Measurements from ENCODE around the gene DGKZ. TPM values are rescaled to one million over a fixed set of nuclear protein-coding genes. Genes with fewer than 3 reads are reported as not detected.

DGKZ gene
- polyA plus RNA-seq, 3 donors, result 33.4 to 50.0 (median 46.5) TPM

DNA sequence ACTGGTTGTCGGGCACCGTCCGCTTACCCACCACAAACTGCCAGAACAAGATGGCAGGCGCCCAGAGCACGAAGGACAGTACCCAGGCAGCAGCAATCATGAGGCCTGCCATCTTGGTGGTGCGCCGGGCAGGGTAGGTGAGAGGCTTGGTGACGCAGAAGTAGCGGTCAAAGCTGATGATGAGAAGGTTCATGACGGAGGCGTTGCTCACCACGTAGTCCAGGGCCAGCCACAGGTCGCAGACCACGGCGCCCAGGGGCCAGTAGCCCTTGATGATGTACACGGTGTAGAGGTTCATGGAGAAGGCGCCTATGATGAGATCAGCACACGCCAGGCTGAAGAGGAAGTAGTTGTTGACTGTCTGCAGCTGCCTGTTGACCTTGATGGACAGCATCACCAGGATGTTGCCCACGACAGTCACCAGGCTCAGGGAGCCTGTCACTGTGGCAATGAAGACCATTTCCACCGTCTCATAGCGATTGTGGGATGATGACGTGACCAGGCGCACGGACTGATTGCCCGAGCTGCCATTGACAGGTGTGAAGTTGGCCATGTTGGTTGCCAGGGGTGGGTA, 38.8 kb downstream of the DGKZ start:
- WGBS, 3 donors, result 95% methylated on average over 25 of the region's 25 CpGs
- H3K27ac ChIP-seq (ENCODE audit: low read depth, low read length), result no peak overlapping the region

- no peak overlapping the region for H3K27ac ChIP-seq (ENCODE audit: low read depth, low read length)
- WGBS, 3 donors, result 87 to 95% (median 95%) methylated on average over 4 of the region's 4 CpGs
Observed at GRCh38 chr11:46386674-46387073, 39.4 kb downstream of the DGKZ start.

- H3K27ac ChIP-seq (ENCODE audit: low read depth, low read length), result no peak overlapping the region
- WGBS, 3 donors, result 72 to 80% (median 79%) methylated on average over 5 of the region's 5 CpGs
Observed at GRCh38 chr11:46387456-46387855, 40.2 kb downstream of the DGKZ start.

DNA sequence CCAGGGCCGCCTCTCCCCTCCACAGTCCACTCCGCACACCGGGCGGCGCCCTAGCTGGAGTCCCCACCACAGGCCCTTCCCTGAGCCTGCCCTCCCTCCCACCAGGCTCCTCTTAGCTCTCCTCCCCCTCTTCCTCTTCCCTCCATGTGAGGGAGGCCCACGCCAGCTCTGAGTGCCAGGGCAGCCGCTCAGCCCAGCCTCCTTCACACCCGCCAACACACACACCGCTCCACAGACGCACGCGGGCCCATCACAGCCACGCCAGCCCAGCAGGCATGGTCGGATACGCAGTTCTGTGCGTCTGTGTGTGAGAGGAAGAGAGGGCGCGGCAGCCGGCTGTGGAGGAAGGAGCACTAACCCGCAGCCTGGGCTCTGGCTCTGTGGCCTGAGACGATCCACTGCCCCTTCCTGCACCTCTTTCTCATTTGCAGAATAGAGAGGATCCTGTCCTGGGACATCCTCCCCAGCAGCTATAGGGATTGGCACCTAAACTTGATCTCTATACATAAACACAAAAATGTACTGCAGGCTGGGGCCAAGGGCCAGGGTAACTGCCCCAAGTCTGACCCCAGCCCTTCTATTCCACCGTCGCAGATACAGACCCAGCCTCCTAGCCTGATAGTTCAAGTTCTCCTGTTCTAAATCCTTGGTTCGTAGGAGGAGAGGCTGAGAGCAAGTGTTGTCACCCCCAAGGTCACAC, 40.8 kb downstream of the DGKZ start:
- H3K27ac ChIP-seq (ENCODE audit: low read depth, low read length), result no peak overlapping the region
- WGBS, 3 donors, result 12 to 26% (median 18%) methylated on average over 19 to 24 of the region's 24 CpGs

DNA sequence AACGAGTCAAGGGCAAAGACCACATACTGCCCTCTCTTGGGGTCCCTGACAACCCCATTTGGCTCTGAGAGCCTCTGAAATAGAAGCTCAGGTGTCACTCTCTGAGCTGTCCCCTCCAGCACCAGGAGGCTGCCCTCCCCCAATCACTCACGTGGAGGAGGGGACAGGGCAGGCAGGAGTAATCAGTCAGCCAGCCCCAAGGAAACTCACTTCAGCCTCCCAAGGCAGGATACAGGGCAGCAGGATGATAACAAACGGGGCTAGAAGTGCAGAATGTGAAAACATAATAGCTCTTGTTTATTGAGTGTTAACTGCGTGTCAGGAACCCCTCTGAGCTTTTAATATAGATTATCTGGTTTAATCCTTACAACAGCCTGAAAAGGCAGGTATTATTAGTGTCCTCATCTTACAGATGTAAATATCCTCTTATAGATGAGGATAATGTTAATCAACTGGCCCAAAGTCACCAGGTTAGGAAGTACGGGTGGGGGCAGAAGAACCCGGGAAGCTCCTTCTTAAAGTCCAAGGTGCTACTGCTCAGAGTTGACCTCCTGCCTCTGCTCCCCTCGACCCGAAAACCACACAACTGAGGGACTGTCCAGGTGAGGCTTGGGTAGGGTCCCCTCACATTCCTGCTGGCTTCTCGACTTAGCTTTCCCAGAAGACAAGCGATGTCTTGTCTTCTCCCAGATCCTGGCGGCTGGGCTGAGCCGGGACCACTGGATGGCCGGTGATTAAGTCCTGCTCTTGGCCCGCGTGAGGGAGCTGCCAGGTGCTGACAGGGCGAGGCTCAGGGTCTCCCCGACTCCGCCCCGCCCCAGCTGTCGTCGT, 41.6 kb downstream of the DGKZ start:
- no peak overlapping the region for H3K27ac ChIP-seq (ENCODE audit: low read depth, low read length)
- 8 to 13% (median 12%) methylated on average over 19 to 21 of the region's 21 CpGs for WGBS, 3 donors

DNA sequence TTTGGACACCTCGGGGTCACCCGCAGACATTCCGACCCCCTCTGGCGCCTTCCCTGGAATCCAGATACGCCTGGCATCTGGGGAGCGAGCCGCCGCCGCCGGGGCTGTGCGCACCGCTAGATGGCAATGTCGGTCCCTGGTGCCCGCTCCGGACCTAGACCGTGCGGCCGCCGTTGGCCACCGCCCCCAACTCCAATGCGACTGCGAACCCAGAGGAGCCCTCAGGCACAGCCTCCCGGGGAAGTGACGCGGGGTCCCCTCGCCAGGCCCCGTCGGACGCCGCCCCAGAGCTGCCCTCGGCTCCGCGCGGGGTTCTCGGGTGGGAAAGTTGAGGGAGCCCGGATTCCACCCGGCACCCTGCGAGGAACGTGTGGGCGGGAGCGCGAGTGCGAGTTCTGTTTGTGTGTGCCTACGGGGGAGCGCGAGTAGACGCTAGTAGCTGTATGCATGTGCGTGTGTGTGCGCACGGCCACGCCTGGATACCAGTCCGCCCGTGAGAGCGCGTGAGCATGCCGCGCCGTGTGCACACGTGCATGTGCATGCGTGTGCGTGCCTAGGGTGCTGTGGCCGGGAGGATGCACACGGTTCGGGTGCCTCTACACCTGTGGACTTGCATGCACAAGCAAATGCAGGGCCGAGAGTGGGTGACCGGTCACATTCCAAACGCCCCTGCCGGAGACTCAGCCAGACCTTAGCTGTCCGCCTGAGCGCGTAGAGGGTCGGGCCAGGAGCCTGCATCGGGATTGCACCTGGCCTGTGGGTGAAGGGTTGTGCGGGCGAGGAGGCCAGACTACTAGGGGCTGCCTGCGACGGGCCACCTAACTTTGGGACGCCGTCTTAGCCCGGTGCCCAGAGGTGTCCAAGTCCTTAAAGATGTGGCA, 42.4 kb downstream of the DGKZ start:
- no peak overlapping the region for H3K27ac ChIP-seq (ENCODE audit: low read depth, low read length)
- 1 to 2% (median 2%) methylated on average over 68 to 80 of the region's 80 CpGs for WGBS, 3 donors

GRCh38 chr11:46390331-46391171, 43.3 kb downstream of the DGKZ start:
- WGBS, 3 donors, result 5% methylated on average over 47 to 49 of the region's 49 CpGs
- H3K27ac ChIP-seq (ENCODE audit: low read depth, low read length), result no peak overlapping the region

- no peak overlapping the region for H3K27ac ChIP-seq (ENCODE audit: low read depth, low read length)
- WGBS, 3 donors, result 0 to 2% (median 2%) methylated on average over 6 to 31 of the region's 31 CpGs
Observed at GRCh38 chr11:46391186-46391577, 43.9 kb downstream of the DGKZ start.

DNA sequence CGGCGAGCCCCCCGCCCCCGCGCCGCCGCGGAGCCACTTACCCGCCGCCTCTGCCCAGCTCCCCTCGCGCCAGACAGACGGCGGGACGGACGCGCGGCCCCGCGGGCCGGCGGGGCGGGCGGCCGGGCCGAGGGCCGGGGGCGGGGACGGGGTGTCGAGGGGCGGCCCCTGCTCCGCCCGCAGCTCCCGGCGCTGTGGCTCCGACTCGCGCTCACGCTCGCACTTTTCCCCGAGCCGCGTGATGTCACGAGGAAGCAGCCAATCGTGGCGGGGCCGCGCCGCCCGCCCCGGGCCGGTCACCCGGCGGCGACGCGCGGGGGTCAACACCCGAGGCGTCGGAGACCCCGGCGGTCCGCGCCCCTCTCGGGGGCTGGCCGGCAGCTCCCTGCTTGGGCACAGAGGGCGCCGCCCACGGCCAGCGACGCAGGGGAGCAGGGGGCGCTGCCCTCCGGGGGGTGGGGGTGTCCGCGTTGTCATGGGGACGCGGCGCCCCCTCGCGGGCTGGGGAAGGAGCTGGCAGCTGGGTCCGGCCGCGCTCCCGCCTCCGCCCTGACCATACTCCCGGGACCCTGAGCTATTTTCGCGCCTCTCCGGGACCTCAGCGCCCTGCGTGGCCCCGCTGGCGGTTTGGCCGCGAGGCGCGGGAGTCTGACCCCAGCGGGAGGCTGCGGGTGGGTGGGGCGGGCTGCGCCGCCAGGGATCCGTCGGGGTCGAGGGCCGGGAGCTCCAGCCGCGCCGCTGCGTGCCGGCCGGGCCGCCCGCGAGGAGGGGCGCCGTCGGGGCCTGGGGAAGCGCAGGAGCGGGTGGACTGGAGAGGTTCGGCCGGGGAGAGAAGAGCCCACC, 44.5 kb downstream of the DGKZ start, which contains the start of gene CHRM4:
TSS of gene CHRM4 (minus strand) at position 199 of the 843 bp plus-strand sequence. CDS start 5,219 bp downstream, outside the sequence.
- no peak within 1 kb of the TSS for H3K27ac ChIP-seq (ENCODE audit: low read depth, low read length)
- 1 to 2% (median 1%) methylated on average over 58 to 122 of the region's 123 CpGs for WGBS, 3 donors

GRCh38 chr11:46392421-46393230, 45.4 kb downstream of the DGKZ start:
- 2% methylated on average over 63 to 70 of the region's 71 CpGs for WGBS, 3 donors
- no peak overlapping the region for H3K27ac ChIP-seq (ENCODE audit: low read depth, low read length)

DNA sequence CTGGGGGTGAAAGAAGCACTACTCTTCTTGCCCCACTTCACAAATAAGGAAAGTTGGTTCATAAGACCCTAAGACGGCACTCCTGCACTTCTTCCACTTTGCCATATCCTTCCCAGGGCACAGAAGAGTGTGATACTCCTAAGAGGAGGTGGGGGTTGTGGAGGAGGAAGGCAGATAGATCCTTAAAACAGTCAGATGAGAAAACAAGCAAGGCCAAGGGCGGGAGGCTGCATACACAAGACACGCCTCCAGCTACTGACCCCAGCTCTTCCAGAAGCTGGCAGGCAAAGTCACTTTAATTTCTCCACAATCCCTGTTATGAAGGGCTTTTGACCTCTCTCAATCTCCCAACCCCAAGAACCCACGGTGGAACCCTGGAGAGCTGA, 46.0 kb downstream of the DGKZ start:
- 64 to 71% (median 66%) methylated on average over 4 of the region's 4 CpGs for WGBS, 3 donors
- H3K27ac ChIP-seq (ENCODE audit: low read depth, low read length), result no peak overlapping the region

DNA sequence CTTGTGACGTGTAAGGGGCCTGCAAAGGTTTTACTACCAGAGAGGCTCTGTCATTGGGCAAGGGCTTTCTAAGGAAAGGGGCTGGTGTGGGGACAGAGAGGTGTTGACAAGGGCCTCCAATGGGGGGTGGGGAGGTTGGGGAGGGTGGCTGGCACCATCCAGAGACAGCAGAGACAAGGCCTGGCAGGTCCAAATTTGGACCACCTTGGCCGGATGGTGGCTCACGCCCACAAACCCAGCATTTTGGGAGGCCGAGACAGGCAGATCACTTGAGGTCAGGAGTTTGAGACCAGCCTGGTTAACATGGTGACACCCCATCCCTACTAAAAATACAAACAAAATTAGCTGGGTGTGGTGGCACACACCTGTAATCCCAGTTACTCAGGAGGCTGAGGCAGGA, 46.5 kb downstream of the DGKZ start:
- 75 to 90% (median 86%) methylated on average over 4 of the region's 4 CpGs for WGBS, 3 donors
- no peak overlapping the region for H3K27ac ChIP-seq (ENCODE audit: low read depth, low read length)

DNA sequence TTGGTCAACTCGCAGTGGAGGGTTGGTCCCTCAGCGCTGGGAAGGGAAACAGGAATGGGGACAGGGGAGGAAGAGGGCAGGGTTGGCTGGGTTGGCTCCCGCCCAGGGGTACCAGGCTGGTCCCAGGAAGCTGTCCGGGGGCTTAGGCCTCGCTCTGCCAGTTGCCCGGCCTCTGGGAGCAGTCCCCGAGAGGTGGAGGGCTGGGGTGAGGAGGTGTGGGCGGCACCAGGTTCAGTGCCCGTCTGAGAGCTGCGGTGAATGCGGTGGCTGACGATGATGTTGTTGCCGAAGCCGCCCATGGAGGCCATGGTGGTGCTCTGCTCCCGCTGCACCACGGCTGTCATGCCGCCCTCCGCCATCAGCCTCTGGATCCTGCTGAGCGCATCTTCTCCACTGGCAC, 50.3 kb downstream of the DGKZ start:
- 97 to 98% (median 97%) methylated on average over 18 to 19 of the region's 19 CpGs for WGBS, 3 donors
- no peak overlapping the region for H3K27ac ChIP-seq (ENCODE audit: low read depth, low read length)

DNA sequence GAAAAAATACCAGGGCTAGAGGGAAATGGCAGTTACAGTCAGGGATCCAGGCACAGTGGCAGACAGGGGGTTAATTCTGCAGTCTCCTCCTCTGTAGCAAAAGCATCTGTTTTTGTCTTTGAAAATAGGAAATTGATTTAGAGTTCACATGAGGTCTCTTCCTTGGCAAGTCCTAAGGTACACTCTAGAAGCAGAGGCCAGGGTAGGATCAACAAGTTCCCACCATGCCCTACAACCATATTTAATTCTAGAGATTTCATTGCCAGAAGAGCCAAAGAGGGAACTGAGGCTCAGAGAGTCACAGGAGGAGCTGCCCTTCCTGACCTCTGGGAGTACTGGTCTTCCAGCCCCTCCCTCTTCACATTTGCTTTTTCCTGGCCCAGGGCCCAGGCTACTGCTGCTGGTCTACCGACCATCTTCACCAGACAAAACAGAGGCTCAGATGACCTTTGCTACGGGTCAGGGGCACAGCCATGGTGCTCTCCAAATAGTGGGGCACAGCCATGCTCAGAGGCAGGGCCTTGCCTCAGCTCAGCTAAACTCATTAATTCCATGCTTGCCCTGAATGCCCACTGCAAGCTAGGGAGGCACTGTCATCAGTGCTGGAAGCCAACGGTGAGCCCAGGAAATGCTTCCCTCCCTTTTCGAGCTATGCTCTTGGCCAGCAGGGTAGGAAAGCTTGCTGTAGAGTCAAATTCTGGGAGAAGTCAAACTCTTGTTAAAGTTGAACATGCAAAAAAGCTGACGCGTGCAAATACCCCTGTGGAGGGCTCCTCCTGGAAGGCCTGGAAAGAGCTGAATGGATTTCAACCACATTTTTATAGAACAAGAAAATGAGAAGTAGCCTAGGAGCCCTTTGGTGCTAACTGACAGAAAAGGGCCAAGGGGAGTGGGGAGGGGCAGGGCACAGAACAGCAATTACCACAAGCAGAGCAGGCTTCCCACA, 56.0 kb downstream of the DGKZ start:
- H3K27ac ChIP-seq (ENCODE audit: low read depth, low read length), result no peak overlapping the region
- WGBS, 3 donors, result 55 to 71% (median 62%) methylated on average over 6 of the region's 6 CpGs

DNA sequence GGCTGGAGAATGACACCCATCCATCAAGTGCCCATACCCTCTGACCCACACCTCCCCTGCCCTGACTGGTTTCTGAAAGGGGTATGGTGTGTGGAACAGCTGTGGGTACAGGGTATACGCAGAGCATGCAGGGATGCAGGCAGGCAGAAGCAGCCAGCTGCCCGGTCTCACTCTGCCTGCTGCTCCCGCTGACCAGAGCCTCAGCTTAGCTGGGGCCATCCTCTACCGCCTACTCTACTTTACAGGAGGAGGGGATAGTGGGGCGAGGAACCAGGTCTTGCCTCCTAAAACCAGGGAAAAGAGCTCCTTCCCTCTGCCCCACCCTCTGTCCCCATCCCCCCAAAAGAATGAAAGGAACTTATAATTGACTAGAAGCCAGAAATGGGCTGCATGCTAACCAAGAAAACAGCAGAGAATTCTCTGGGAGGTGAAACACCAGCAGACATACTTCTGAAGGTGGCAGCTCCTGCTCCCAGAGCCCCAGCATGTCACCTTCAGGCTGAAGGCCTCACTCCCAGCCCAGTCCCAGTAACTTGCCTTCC, 57.3 kb downstream of the DGKZ start:
- WGBS, 3 donors, result 87 to 94% (median 92%) methylated on average over 5 of the region's 5 CpGs
- no peak overlapping the region for H3K27ac ChIP-seq (ENCODE audit: low read depth, low read length)
